NCI-H1417 (cell line): Measurements from ENCODE around the gene CCDC150.
"Not testable (repeated sequence)": the region's sequence is repeated elsewhere in the genome, so short reads cannot be mapped to it uniquely, and the experiment has no call there.

Source experiments
- DNase-seq, 3 experiments: peaks; one replicate each; lab custom pipeline; 2025; lab: John Stamatoyannopoulos, UW

Gene CCDC150

GRCh38 chr2:196639180-196640030 lies at the start of gene CCDC150:
CCDC150 (plus strand) TSS chr2:196639715; CDS start chr2:196639767, 52 bp downstream.
- peak; percentile 93 to 96 (median 94) for DNase-seq

DNA sequence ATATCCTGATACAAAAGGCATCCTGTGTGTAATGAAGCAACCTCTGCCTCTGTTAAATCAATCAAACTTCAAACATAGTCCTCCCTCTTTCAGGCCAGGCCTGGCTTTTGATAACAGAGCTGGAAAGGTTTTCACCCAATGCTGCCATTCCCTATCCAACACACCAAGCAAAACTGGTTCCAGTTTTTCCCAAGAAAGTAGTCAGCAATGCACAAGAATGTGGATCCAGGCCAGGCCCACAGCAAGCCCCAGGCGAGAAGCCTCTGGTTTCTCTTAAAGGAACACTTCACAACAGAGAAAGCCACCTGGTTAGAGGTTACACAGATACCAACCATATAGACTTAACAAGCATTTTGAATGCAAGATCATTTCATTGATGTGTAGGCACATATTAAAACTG lies 49.2 kb upstream of the CCDC150 start:
- peak in 2 of 3 experiments; percentile 4 to 24 for DNase-seq

- peak in 1 of 3 experiments; percentile 31 for DNase-seq
Measured at GRCh38 chr2:196591004-196591403, 48.5 kb upstream of the CCDC150 start.

GRCh38 chr2:196591621-196592022 lies 47.9 kb upstream of the CCDC150 start:
- DNase-seq: peak; percentile 17 to 86 (median 47)

DNA sequence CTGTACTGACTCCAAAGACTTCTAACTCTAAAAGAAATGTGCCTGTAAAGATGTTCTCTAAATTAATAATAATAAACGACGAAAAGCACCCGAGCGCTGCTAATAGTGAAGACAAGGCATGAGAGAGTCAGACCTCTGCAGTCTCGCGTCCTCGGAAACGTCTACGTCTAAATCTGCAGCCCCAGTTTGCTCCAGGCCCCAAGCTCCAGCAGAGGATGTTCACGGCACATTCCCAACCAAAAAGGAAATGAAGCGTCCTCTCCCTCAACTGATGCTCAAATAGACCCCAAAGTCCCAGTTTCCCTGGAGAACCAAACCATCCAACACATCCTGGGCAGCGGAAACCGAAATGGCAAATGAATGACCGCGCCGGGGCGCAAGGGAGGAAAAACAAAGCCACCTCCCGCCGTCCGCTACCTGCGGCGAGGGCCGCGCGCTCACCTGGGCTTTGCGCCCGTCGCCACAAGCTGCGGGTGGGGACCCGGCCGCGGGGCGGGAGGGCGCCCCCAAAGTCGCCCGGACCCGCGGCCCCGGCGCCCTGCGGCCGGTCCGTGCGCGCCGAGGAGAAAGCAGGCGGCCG lies 47.1 kb upstream of the CCDC150 start:
- DNase-seq: peak; percentile 61 to 93 (median 81)

- peak; percentile 61 to 87 (median 86) for DNase-seq
Measured at GRCh38 chr2:196592911-196593881, 46.3 kb upstream of the CCDC150 start, which contains the start of gene HECW2. HECW2 (minus strand) TSS chr2:196593554.

GRCh38 chr2:196594158-196594557 lies 45.4 kb upstream of the CCDC150 start:
- DNase-seq: no peak

GRCh38 chr2:196597531-196597930 lies 42.0 kb upstream of the CCDC150 start:
- DNase-seq: no peak

GRCh38 chr2:196598412-196598811 lies 41.1 kb upstream of the CCDC150 start:
- no peak for DNase-seq

GRCh38 chr2:196598846-196599245 lies 40.7 kb upstream of the CCDC150 start:
- no peak for DNase-seq

DNA sequence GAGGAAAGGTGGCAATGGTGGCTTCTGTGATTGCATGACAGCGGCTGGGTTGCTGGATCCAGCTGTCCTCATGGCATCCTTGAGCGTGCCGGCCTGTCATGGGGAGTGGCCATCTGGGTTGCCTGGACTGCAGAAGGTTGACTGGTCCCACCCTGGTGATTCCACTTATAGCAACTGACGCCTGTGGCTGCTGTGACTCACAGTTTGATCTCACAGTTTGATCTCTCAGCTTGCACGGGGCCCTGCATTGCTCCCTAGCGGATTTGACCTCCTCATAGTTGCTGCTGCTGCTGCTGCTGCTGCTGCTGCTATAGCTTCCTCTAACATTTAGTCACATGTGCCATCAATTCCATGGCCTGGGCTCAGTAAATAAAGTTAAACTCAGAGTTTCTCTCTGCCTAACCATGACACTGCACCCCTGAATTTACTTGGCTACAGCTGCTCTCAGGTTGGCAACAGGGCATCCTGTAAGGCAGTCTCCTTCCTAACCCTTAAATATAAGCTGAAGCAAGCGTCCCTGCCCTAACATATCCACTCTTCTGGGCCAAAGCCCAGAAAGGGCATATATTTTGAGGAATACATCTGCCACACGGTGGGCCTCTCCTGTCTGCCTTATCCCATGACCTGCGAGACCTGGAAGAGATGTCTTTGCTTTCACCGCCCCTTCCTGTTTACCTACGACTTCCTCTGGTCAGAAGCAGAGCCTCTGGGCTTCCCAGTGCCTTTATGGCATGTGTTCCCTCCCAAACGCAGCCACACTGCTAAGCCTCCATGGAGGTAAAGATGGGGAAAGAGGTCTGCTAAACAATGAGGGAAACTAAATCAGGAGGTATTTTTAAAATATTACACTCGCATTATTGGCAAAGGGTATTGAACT lies 37.8 kb upstream of the CCDC150 start:
- peak in 2 of 3 experiments; percentile 9 to 44 for DNase-seq

DNA sequence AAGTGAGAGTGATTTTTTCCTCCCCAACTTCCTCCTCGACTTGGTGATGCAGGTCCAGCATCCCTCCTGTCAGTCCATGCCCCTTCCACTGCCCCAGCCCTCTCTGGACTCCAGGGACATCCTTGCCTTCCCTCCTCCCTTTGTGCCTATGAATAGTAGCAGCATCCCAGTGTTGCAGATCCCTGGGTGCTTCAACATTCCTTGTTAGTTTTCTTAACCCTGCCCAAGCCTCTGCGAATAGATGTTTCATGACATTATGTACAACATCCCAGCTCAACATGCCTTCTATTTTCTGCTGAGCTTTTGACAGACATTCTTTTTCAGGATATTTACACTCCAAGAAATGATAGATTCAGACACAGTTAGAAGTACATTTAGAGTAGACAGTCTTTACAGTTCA lies 35.3 kb upstream of the CCDC150 start:
- DNase-seq: no peak

DNA sequence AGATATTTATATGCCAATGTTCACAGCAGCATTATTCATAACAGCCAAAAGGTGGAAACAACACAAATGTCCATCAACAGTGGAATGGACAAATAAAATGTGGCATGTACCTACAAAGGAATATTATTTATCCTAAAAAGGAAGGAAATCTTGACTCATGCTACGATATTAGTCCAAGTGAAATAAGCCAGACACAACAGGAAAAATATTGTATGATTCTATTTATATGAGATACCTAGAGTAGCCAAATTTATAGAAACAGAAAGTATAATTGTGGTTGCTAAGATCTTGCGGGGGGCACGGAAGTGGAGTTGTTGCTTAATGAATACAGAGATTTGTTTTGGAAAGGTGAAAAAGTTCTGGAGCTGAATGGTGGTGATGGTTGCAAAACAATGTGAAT lies 33.0 kb upstream of the CCDC150 start:
- DNase-seq: no peak

DNA sequence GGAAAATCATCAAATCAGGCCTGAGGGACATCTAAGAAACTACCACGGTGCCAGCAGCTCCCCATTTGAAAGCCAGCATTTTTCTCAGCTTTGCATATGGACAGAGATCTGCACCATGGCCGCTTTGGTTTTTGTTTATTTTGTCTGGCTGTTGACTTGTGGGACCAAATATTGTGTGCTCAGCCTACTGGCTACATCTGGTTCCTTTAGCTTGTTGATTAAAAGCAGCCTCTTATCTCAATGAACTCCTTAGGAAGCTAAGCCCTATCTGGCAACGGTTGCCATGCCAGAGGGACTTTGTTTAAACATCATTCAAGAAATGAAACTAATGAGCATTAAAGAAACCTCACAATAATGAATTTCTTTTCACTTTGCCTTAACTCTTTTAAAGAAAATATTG lies 32.4 kb upstream of the CCDC150 start:
- peak in 1 of 3 experiments; percentile 47 for DNase-seq

GRCh38 chr2:196607896-196608295 lies 31.6 kb upstream of the CCDC150 start:
- DNase-seq: not testable (repeated sequence)

GRCh38 chr2:196609806-196610205 lies 29.7 kb upstream of the CCDC150 start:
- no peak for DNase-seq

DNA sequence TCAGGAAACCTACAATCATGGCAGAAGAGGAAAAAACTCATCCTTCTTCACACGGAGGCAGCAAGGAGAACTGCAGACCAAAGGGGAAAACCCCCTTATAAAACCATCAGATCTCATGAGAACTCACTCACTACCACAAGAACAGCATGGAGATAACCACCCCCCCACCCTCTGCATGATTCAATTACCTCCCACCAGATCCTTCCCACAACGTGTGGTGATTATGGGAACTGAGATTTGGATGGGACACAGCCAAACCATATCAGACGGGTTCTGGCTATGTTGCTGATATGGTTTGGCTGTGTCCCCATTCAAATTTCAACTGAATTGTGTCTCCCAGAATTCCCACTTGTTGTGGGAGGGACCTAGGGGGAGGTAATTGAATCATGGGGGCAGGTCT lies 28.7 kb upstream of the CCDC150 start:
- DNase-seq: no peak

DNA sequence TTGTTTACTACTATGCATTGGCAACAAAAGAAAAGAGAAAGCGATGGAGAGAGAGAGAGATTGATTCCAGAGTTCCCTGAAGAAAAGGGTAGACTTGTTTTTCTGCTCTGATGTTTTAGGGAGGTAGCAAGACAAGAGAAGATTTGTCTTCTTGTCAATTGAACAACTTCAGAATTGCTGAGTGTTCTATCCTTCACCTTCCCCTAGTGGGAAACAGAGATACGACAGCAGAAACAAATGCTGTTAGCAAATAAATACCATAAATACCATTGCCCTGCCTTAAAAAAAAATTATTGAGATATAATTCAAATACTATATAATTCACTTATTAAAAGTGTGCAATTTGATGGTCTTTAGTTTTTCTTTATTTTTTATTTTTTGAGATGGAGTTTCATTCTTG lies 26.2 kb upstream of the CCDC150 start:
- no peak for DNase-seq

GRCh38 chr2:196617430-196617829 lies 22.1 kb upstream of the CCDC150 start:
- DNase-seq: no peak

DNA sequence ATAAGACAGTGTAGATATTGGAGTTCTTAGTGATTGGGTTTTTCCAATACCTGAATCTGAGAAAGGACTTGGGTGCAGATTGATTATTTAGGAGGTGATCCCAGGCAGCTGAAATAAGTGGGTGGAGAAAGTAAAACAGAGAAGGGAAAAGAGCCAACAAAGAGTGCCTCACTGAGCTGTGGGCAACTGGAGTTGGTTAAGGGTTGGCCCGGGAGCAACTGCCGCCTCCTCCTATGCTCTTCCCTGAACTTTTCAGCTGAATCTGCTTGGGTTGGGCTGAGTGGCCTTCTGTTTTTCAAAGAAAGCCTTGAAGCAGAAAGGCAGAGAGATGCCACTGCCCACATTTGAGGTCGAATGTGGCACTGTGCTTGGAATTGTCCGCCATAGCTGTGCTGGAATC lies 20.9 kb upstream of the CCDC150 start:
- no peak for DNase-seq

- DNase-seq: no peak
Measured at GRCh38 chr2:196630531-196630930, 9.0 kb upstream of the CCDC150 start.
